NCI-H2029 treated with DMSO at 0.1 percent for 48 hours (cell line): ENCODE results near the gene ZFP2.

Experiments
- DNase-seq: peaks from one replicate; lab custom pipeline; 2025; lab: John Stamatoyannopoulos, UW

The ZFP2 gene

DNA sequence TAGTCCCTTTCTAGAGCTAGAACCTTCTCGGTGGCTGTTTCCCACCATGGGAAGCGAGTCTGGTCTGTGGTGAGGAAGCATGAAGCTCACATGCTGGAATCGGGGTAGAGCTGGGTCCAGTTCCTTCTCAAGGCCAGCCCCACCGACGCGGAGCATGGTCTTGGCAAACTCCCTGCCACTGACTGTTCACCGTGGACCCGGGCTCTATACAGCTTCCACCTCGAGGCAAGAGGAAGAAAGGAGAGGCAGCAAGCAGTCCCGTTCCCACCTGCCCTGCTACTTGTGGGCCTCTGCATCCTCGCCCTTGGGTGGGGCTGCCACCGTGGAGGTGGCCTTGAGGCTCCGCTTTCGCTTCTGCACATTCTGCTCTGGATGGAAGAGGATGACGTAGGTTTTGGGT lies 85.7 kb downstream of the ZFP2 start:
- DNase-seq = no peak
